COR-L47 (cell line): ENCODE results near the gene PSMC3.

Experiments used
- DNase-seq: peaks from one replicate; lab custom pipeline; 2025; lab: John Stamatoyannopoulos, UW

Gene PSMC3

GRCh38 chr11:47375546-47376085, 50.6 kb downstream of the PSMC3 start:
- no peak for DNase-seq

- no peak for DNase-seq
These were observed 51.2 kb downstream of the PSMC3 start for GRCh38 chr11:47375020-47375419.

- no peak for DNase-seq
These were observed 51.6 kb downstream of the PSMC3 start for GRCh38 chr11:47374720-47375019.

GRCh38 chr11:47373876-47374719, 52.1 kb downstream of the PSMC3 start:
- DNase-seq: peak; percentile 57

GRCh38 chr11:47372422-47372821, 53.8 kb downstream of the PSMC3 start:
- DNase-seq: no peak

GRCh38 chr11:47369676-47370075, 56.6 kb downstream of the PSMC3 start:
- no peak for DNase-seq
